GM18951 (cell line): ENCODE data around the gene ARHGEF6.
A peak's percentile ranks its signal among the peaks of the same experiment; 100 is the strongest.
"Not testable (repeated sequence)": the region's sequence is repeated elsewhere in the genome, so short reads cannot be mapped to it uniquely, and the experiment has no call there.

Experiments
- POLR2A ChIP-seq: IDR thresholded peaks from 4 replicates; pipeline ENCODE4 v1.6.1; 2011; ENCODE audit warnings: mild to moderate bottlenecking; ENCODE audit not compliant: insufficient read length, insufficient read depth; ENCODE audit errors: extremely low read depth
- in situ Hi-C: fragments of 300-500 bp; cut with MboI; formaldehyde crosslinking; loops from one replicate; pipeline ENCODE4 v1.12.0; 2022; ENCODE audit warnings: low sequenced_read_pairs, mixed read lengths, inconsistent platforms; ENCODE audit not compliant: unreplicated experiment

Gene ARHGEF6

DNA sequence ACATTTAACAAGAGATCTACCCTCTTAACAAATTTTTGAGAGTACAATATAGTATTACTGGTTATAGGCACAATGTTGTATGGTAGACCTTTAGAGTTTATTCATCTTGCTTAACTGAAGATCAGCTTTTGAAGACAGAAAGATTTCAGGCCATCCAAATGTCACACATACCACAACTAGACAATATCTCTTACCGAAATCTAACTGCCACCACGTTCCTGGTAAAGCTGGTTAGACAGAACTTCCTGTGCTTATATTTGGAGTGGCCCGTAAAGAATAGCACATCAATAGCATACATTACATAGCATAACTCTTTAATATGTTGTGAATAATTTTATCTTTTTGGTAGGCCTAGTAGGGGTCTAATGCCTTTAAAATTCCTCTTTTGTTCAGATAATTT lies 29.8 kb upstream of the ARHGEF6 start:
- in situ Hi-C loops, result no loop called here
- TF ChIP-seq POLR2A, result no peak

DNA sequence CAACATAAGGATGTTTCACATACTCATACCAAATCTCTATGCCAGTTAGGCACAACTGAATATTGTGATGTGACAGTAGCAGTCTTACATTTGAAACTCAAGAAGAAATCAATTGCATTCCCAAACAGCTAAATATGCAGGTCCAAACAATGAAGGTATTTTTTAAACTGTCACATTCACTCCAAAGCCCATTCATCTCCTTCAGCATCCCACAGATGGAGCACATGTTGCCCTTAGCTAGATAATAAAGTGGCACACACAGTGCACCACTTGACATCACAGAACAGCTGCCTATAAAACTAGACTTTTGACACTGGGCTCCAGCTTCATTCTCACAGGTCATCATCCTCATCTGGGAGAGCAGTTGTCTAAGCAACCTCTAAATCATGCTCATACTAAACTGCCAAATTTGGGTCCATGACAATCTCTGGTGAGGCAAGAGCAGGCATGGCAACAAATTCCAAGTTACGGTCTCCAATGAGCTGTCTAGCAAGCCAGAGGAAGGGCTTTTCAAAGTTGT lies 26.2 kb upstream of the ARHGEF6 start:
- TF ChIP-seq POLR2A, result no peak
- in situ Hi-C loops, result no loop called here

DNA sequence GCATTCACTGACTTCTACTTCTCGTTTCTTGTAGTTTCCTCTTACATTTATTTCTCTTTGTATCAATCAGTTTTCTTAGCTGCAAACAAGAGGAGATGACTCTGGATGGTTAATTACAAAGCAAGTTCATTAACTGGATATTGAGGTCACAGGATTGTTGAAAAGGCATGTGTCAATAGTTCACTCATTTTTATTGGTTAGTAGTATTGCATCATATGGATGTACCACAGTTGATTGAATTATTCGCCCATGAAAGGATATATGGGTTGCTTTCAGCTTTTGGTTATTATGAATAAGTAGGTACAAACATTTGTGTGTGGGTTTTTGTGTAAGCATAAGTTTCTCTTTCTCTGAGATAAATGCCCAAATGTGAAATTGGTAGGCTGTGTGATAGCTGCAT lies 21.8 kb upstream of the ARHGEF6 start:
- no peak for TF ChIP-seq POLR2A
- in situ Hi-C loops, result no loop called here

DNA sequence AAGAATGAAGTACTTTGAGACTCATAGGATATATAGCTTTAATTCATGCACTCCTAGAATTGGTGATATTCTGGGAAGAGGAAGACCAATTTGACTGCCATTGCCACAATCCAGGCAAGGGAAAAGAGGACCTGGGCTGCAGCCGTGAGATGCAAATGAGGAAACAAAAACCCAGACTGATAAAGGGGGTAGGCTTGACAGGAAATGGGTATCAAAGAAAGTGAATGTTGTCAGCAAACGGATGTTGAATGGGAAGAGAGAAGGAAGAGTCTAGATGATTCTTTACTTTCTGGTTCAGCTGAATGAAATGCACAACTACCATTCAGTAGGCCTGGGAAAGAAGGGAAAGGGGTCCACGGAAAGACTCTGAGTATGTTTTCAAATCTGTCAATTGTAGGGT lies 17.1 kb upstream of the ARHGEF6 start:
- in situ Hi-C loops, result no loop called here
- TF ChIP-seq POLR2A, result no peak

DNA sequence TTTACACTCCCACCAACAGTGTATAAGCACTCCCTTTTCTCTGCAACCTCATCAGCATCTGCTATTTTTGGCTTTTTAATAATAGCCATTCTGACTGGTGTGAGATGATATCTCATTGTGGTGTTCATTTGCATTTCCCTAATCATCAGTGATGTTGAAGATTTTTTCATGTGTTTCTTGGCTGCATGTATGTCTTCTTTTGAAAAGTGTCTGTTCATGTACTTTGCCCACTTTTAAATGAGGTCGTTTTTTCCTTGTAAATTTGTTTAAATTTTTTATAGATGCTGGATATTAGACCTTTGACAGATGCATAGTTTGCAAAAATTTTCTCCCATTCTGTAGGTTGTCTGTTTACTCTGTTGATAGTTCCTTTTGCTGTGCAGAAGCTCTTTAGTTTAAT lies 14.4 kb upstream of the ARHGEF6 start:
- in situ Hi-C loops, result not testable (repeated sequence)

DNA sequence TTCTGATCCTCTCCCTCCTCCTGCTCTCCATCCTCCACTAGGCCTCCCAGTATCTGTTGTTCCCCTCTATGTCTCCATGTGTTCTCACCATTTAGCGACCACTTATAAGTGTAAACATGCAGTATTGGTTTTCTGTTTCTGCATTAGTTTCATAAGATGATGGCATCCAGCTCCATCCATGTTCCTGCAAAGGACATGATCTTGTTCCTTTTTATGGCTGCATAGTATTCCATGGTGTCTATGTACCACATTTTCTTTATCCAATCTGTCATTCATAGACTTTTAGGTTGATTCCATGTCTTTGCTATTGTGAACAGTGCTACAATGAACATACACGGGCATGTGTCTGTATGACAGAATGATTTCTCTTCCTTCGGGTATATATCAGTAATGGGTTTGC lies 13.9 kb upstream of the ARHGEF6 start:
- in situ Hi-C loops, result not testable (repeated sequence)

DNA sequence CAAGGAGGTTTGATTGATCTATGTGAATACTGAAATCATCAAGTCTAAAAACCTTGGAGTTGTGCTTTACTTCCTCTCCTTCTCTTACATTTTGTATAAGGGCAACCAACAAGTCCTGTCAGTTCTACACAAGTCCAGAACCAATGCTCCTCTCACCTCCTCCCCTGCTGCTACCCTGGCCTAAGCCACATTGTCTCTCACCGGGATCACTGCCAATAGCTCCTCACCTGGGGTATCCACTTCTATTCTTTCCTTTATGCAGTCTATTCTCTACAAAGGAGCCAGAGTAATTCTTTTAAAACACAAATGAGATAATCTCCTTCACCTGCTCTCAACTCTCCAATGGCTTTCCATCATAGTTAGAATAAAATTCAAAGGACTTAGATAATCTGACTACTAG lies 13.3 kb upstream of the ARHGEF6 start:
- in situ Hi-C loops, result no loop called here
- TF ChIP-seq POLR2A, result no peak

DNA sequence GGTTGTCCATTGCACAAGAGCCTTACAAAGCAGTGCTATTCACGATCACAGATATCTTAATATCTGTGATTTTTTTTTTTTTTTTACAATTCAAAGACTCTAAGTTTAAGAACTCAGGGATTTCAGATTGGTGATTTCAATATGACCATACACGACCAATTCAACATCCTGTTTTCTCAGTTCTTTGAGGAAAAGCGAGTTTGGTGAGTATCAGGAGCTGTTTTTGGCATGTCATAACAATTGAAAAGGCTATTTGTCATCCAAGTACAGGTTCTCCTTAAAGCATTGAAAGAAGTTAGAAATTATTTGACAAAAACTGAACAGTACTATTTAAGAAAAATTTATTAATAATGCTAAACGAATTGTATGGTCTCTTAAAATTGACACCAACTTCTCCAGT lies 9.1 kb upstream of the ARHGEF6 start:
- no peak for TF ChIP-seq POLR2A
- in situ Hi-C loops, result no loop called here

DNA sequence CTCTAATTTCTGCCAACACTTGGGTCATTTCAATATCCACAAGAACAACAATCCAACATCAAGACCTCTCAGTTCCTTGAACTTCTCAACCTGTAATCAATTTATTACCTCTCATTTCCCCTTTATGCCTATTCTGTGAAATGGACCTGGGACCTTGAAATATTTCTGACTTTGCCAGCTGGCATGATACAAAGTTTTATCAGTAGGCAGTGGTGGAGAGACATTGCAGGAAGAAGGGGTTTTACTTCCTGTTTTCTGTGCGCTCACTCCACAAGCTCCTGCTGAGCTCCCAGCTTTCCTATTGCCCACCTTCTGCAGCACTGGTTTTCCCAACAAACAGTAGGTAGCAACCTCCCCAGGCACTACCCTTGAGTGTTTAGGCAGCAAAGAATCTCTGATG lies 3.5 kb upstream of the ARHGEF6 start:
- in situ Hi-C loops, result no loop called here
- no peak for TF ChIP-seq POLR2A

DNA sequence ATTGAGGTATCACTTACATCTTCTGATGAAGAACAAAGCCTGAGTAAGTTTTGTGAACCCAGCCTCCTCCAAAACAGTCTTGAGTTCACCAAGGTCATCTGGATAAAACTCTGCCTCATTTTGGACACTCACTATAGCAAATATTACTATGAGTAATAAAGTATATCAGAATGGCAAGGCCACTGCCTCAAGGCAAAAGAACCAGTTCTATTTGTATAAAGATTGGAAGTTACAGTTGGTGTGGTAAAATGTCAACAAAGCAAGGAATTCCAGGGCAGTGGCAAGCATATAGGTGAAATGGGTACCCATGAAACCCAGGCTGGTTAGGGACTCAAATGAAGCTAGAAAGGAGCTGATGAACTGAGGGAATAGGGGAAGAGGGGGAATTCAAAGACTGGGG lies 2.4 kb upstream of the ARHGEF6 start:
- in situ Hi-C loops, result no loop called here
- no peak for TF ChIP-seq POLR2A

DNA sequence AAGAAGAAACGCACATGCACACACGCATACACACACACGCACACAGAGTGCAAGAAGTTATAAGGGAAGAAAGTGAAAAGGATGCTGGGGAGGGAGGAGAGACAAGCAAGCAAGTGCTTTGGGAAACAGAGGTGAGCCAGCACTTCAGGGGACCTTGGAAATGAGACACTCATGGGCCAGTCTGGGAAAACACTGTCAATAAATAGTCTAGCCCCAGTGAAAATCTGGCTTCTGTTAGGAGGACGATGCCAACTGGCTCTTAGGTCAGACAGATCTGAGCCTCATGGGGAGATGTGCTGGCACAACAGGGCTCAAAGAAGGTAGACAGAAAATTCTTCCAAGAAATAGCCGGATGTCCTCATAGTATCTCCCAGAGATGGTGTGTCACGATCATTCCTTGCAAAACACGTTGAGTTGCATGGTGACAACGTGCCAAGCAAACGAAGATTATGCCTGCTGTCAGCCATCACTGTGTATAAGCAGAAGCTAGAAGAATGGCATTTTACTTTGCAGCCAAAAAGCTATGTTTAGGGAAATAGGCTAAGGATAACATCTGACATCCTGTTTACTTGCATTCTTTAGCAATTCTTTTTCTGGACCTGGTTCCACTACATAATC lies 557 bp upstream of the ARHGEF6 start:
- in situ Hi-C loops, result no loop called here
- no peak for TF ChIP-seq POLR2A

DNA sequence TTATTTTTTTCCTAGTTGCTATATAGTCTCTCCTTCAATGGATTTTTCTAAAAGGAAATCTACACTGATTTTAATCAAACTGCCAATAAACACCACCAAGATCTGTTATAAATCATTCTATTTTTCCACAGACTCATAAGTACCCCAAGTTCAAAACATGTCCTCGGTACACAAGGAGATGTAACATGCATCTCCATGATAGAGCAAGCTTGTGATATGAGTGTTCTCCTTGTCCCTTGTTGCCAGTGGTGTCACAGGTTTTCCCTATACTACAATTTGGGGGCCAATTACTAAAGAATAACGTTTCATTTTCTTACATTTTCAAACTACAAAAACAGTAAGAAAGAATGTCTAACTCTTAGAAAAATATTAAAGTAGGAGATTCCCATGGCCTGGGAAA lies 491 bp downstream of the ARHGEF6 start:
- TF ChIP-seq POLR2A, result no peak
- in situ Hi-C loops, result no loop called here

DNA sequence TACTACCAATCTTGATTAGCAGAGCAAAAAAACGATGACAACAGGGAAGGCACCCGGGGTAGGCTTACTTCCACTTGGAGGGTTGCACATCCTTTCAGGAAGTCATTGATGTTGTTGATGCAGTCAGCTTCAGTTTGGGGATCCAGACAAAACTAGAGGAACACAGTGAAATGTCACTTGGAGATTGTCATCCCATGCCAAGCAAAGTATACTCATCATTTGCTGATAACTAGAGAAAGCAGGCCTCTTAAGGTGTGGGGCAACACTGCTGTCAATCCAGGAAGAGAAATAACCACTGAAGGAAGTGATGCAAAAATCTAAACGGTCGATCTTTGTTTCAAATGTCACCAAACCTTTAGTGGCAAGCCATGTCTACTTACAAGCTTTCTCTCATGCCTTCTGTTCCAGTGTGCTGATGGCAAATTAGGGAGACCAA lies 1.4 kb downstream of the ARHGEF6 start:
- TF ChIP-seq POLR2A, result peak; percentile 36
- in situ Hi-C loops, result no loop called here

DNA sequence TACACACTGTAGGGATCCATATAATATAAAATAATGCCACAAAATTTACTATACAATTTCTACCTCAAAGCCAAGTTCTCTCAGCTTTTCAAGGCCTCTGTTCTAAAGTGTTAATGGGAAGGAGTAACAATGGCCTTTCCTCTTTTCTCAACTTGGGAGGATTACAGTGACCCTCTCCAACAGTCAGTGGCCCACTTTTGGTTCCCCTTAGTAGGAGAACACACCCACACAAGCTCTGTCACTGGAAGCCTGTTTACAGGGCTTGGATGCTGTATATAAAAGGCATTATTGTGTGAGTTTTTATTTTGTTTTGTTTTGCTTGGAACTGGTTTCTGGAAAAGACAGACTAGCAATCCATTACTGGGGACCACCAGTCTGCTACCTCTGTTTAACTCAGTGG lies 1.8 kb downstream of the ARHGEF6 start:
- in situ Hi-C loops, result no loop called here
- TF ChIP-seq POLR2A, result no peak

DNA sequence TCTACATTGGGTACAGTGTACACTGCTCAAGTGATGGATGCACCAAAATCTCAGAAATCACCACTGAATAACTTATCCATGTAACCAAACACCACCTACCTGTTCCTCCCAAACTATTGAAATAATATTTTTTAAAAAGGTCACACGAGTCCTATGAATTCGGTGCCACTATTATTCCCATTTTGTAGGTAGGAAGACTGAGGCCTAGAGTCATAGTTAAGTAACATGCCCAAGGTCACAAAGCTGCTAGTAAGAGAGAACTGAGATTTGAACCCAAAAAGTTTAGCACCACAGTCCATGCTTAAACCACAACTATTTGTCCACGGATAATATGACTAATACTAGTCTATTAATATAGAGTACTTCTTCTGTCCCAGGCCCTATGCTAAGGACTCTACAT lies 2.7 kb downstream of the ARHGEF6 start:
- in situ Hi-C loops, result no loop called here
- no peak for TF ChIP-seq POLR2A
